Measurements from ENCODE around the gene ENTPD1. TPM values are rescaled to one million over a fixed set of nuclear protein-coding genes. Genes with fewer than 3 reads are reported as not detected.
"Not testable (repeated sequence)": the region's sequence is repeated elsewhere in the genome, so short reads cannot be mapped to it uniquely, and the experiment has no call there.

ENTPD1 gene, protein sequence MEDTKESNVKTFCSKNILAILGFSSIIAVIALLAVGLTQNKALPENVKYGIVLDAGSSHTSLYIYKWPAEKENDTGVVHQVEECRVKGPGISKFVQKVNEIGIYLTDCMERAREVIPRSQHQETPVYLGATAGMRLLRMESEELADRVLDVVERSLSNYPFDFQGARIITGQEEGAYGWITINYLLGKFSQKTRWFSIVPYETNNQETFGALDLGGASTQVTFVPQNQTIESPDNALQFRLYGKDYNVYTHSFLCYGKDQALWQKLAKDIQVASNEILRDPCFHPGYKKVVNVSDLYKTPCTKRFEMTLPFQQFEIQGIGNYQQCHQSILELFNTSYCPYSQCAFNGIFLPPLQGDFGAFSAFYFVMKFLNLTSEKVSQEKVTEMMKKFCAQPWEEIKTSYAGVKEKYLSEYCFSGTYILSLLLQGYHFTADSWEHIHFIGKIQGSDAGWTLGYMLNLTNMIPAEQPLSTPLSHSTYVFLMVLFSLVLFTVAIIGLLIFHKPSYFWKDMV
- polyA plus RNA-seq (ENCODE audit: insufficient read length in 3 of 3): 10 to 100 TPM; 22.2 to 27.0 (median 23.5) TPM

DNA sequence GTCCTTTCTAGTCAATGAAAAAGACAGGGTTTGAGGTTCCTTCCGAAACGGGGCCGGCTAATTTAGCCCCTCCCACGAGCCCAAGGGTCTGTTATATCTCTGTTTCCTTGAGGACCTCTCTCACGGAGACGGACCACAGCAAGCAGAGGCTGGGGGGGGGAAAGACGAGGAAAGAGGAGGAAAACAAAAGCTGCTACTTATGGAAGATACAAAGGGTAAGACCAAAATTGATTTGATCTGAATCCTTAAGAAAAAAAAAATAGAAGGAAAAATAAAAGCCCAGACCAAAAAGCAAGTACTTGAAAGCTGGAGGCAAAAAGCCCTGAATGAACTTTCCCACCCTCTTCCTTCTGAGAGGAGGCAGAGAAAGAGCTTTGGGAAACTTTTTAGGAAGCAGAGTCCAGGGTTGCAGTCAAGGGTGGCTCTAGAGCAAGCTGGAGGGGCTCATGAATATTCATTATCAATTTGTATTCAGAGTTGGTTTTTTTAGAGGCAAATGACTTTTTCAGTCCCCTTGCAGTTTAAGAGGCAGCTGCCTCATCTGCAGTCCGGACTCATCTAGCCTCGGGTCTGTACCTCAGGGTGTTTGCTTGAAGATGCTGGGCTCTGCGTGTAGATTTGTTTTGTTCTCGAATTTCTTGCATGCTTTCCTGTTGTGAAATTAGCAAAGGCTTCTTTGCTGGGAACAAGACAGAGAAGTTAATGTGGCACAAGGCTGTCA is at the start of gene ENTPD1:
TSS of gene ENTPD1 (plus strand) at position 123 of the 721 bp plus-strand sequence. CDS start at position 200, 77 bp downstream.
- peak in 1 of 3 donors; percentile 23 for DNase-seq (ENCODE audit: low read depth in 3 of 3, low spot score in 2 of 3)

DNA sequence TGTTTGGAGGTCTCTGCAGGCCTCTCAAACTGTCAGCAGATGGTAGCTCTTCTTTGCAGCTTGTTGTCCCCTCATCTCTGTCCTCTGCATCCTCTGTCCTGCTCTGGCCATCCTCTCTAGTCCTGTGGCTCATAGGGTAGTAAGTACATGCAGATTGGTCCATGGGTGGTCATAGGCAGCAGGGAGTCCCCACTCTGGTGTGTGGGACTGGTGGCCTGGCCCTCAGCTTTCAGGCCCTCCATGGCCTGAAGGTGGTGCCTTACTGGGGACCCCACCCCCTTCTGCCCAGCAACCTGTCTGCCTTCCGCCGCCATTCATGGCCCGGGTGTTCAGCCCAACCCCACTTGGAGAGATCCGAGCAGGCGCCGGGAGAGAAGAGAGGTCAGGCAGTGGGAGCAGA is 49.4 kb upstream of the ENTPD1 start:
- DNase-seq (ENCODE audit: low read depth in 3 of 3, low spot score in 2 of 3): no peak

DNA sequence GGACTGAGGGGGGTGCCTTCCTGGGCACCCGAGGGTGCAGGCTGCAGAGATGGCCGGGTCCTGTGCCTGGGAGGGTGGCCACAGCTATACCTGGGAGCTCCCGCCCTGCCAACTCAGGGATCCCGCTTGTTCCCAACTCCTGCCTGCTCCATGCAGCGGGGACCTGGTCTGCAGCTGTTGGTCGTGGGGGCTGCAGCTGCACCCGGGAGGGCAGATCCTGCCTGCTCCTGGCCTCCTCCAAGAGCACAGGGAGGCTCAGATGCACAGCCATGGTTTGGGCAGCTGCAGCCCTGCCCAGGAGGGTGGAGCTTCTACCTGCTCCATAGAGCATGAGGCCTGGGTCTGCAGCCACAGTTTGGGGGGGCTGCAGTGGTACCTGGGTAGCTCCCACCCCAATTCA is 49.0 kb upstream of the ENTPD1 start:
- no peak for DNase-seq (ENCODE audit: low read depth in 3 of 3, low spot score in 2 of 3)

- no peak for DNase-seq (ENCODE audit: low read depth in 3 of 3, low spot score in 2 of 3)
These were observed 44.5 kb upstream of the ENTPD1 start for GRCh38 chr10:95711492-95711891.

DNA sequence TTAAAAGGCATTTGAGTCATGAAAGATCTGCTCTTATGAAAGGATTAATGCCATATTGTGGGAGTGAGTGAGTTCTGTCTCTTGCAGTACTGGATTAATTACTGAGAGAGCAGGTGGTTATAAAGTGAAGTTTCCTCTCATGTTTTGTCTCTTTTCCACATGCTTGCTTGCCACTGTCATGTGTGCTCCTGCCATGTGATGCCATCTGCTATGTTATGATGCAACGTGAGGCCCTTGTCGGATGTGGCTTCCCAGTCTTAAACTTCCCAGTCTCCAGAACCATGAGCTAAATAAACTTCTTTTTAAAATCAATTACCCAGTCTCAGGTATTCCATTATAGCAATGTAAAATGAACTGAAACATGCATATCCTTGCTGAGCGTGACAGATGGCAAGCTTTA is 39.5 kb upstream of the ENTPD1 start:
- no peak for DNase-seq (ENCODE audit: low read depth in 3 of 3, low spot score in 2 of 3)

- DNase-seq (ENCODE audit: low read depth in 3 of 3, low spot score in 2 of 3): no peak
These were observed 39.1 kb upstream of the ENTPD1 start for GRCh38 chr10:95716866-95717265.

GRCh38 chr10:95720745-95721144 is 35.2 kb upstream of the ENTPD1 start:
- DNase-seq (ENCODE audit: low read depth in 3 of 3, low spot score in 2 of 3): not testable (repeated sequence)

- DNase-seq (ENCODE audit: low read depth in 3 of 3, low spot score in 2 of 3): not testable (repeated sequence)
These were observed 33.5 kb upstream of the ENTPD1 start for GRCh38 chr10:95722496-95722895.

DNA sequence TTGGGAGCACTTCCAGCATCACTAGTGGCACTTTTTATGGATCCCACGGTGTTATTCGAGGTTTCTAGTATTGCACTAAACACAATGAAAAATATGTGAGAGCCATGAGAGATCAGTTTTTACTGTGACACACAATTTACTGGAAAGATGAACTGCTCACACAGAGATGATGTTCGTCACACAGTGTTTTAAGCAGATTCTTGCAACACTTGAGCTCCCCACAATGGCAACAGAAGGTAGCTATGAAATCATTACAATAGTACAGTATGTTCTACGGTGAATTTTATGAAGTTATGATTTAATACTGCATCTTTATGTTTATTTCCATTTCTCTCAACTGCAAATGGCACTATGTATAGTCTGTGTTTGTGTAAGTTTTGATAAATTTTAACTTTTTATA is 27.4 kb upstream of the ENTPD1 start:
- DNase-seq (ENCODE audit: low read depth in 3 of 3, low spot score in 2 of 3): no peak

GRCh38 chr10:95729323-95730055 is 26.5 kb upstream of the ENTPD1 start:
- DNase-seq (ENCODE audit: low read depth in 3 of 3, low spot score in 2 of 3): no peak

- no peak for DNase-seq (ENCODE audit: low read depth in 3 of 3, low spot score in 2 of 3)
These were observed 25.7 kb upstream of the ENTPD1 start for GRCh38 chr10:95730233-95730632.

GRCh38 chr10:95732907-95733306 is 23.1 kb upstream of the ENTPD1 start:
- not testable (repeated sequence) for DNase-seq (ENCODE audit: low read depth in 3 of 3, low spot score in 2 of 3)

DNA sequence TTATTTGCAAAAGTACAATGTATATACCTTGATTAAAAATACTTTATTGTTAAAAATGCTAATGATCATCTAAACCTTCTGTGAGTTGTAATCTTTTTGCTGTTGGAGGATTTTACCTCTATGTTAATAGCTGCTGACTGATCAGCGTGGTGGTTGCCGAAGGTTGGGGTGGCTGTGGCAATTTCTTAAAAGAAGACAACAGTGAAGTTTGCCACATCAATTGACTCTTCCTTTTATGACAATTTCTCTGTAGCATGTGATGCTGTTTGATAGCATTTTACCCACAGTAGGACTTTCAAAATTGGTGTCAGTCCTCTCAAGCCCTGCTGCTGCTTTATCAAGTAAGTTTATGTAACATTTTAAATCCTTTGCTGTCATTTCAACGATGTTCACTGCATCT is 16.9 kb upstream of the ENTPD1 start:
- DNase-seq (ENCODE audit: low read depth in 3 of 3, low spot score in 2 of 3): no peak

DNA sequence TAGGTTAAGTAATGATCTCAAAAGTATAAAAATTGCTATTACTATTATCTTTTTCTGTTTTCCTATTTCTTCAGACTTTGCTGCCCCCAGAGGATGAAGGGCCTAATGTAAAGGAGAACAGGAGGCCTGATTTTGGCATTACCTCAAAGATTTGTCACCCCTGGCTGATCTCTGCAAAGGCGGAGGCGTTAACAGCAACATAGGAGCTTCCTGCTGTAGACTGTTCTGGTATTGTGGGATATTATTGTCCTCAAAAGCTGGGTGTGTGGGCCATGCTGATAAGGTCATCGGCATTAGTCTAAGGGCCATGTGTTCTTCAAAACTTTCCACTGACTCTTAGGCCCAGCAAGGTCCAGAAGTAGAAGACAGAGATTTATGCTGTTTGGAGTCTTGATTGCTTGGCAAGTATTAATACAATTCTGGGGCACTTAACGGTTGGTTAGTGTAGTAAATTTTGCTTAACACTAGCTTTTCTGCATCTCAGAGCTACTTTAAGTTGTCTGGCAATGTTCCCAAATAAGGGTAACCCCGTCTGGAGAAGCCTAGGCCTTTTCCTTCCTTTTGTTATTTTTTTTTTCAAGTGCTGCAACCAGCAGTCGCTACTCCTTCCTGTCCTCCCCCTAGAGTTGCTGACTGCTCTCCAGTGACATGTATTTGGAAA is 14.0 kb upstream of the ENTPD1 start:
- peak in 1 of 3 donors; percentile 39 for DNase-seq (ENCODE audit: low read depth in 3 of 3, low spot score in 2 of 3)

GRCh38 chr10:95742485-95742884 is 13.5 kb upstream of the ENTPD1 start:
- no peak for DNase-seq (ENCODE audit: low read depth in 3 of 3, low spot score in 2 of 3)

- DNase-seq (ENCODE audit: low read depth in 3 of 3, low spot score in 2 of 3): no peak
These were observed 12.9 kb upstream of the ENTPD1 start for GRCh38 chr10:95742962-95743535.

DNA sequence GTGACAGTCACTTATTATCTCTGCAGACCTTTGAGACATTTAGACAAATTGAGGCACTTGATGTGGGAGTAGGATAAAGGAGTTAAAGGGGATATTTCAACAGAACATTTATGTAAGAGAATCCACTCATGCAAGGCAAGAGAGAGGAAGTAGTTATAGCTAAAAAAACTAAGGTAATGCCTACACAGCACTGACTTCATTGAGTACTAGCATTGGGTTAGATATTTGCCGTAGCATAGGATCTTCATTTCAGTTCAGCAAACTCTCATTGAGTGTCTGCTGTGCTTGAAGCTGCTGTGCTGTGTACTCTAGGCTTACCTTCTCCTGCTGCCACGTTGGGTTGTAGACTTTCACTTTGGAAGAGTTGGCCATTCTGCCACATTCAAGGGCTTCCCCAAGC is 10.5 kb upstream of the ENTPD1 start:
- DNase-seq (ENCODE audit: low read depth in 3 of 3, low spot score in 2 of 3): no peak

- DNase-seq (ENCODE audit: low read depth in 3 of 3, low spot score in 2 of 3): no peak
These were observed 7.6 kb upstream of the ENTPD1 start for GRCh38 chr10:95748349-95748748.

DNA sequence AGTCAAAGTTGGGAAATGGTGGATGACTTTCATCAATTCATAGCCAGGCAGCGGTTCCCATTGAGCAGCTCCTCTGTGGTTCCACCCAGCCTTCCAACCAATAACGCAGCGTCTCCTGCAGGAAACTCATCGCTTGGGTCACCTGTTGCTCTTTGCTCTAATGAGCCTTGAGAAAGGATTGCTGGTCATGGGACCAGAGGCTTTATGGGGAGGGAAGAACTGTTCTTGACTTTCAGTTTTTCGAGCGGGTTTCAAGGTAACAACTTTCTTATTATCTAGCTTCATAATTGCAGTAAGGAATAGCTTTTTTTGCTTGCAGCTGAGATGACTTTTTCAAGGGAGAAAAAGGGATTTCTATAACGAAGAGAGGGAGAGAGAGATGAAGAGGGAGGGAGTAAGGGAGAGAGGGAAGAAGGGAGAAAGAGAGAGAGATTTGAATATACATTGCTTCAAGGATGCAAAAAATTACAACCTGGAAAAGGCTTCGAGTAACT is 405 bp upstream of the ENTPD1 start:
- no peak for DNase-seq (ENCODE audit: low read depth in 3 of 3, low spot score in 2 of 3)
